Thyroid gland (tissue), 4 donors: Measurements from ENCODE around the gene BLVRA.

Experiments used
- POLR2A ChIP-seq, 2 donors: fragments of 450-650 bp; IDR thresholded peaks; one replicate each; pipeline ENCODE4 v1.6.1; 2017; ENCODE audit warnings: antibody characterized with exemption in 2 of 2, mild to moderate bottlenecking in 2 of 2, moderate library complexity in 1 of 2
- TF ChIP-seq, protein P1 (sequence below), 6 experiments: fragments of 200-600 bp in 3 of 6; fragments of 450-650 bp in 3 of 6; sonication (generic) in 3 of 6; IDR thresholded peaks; one replicate each; pipeline ENCODE4 v1.5.1; 2016 to 2019; ENCODE audit warnings: antibody characterized with exemption in 6 of 6, mild to moderate bottlenecking in 2 of 6, inconsistent platforms in 1 of 6, moderate library complexity in 1 of 6

DNA sequence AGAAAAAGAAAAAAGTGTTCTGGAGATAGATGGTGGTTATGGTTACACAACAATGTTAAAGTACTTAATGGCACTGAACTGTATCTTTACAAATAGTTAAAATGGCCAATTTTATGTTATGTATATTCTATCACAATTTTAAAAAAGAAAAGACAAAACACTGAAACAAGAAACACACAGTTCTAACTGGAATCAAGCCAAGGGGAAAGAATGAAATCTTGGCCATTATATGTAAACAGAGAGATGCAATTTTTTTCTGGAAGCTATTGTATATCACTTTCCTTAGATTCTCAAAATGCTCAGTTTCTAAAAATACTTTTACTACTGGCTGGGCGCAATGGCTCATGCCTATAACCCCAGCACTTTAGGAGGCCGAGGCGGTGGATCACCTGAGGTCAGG lies 33.2 kb upstream of the BLVRA start:
- TF ChIP-seq, protein P1, sequence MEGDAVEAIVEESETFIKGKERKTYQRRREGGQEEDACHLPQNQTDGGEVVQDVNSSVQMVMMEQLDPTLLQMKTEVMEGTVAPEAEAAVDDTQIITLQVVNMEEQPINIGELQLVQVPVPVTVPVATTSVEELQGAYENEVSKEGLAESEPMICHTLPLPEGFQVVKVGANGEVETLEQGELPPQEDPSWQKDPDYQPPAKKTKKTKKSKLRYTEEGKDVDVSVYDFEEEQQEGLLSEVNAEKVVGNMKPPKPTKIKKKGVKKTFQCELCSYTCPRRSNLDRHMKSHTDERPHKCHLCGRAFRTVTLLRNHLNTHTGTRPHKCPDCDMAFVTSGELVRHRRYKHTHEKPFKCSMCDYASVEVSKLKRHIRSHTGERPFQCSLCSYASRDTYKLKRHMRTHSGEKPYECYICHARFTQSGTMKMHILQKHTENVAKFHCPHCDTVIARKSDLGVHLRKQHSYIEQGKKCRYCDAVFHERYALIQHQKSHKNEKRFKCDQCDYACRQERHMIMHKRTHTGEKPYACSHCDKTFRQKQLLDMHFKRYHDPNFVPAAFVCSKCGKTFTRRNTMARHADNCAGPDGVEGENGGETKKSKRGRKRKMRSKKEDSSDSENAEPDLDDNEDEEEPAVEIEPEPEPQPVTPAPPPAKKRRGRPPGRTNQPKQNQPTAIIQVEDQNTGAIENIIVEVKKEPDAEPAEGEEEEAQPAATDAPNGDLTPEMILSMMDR (IDR thresholded peaks at IDR 0.05), result no peak
- no peak for TF ChIP-seq POLR2A (IDR thresholded peaks at IDR 0.05)
